ENCODE results near the gene CLDN5. TPM values are rescaled to one million over a fixed set of nuclear protein-coding genes. Genes with fewer than 3 reads are reported as not detected.
A peak's percentile ranks its signal among the peaks of the same experiment; 100 is the strongest.

The CLDN5 gene
- total and polyA plus RNA-seq, 7 experiments from 2014 or later, result 1.7 to 11.7 (median 4.4) TPM; not detected in 3

DNA sequence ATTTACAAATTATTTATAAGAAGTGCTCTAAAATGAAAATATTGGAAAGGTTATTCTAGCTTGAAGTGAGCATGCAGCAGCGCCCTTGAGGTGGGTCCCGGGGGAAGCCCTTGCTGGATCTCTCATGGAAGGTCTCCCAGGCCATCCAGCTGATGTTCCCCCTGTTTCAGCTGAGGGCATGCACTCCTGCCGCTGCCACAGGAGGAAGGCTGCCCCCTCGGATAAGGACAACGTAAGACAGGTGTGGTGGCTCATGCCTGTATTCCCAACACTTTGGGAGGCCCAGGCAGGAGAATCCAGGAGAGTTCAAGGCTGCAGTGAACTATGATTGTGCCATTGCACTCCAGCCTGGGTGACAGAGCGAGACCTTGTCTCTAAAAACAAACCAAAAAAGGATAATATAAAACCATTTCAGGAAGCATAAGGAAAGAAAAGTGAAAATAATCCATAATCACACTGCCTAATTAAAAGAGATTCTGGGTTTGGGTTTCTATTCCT is 29.5 kb downstream of the CLDN5 start:
- Histone ChIP-seq H3K9me3 (ENCODE audit: control insufficient read depth in 2 of 3, low read length in 3 of 3) (no peaks in the 10 kb centered on the region), H3K4me3 (ENCODE audit: low read length) (no peak overlapping the region), H3K27ac (ENCODE audit: low read depth, low read length) (no peak overlapping the region), H3K27me3 (ENCODE audit: control insufficient read depth in 2 of 2, insufficient read depth in 2 of 2, low read length in 2 of 2) (no peaks in the 10 kb centered on the region), H3K4me1 (ENCODE audit: control insufficient read depth in 2 of 2, insufficient read depth in 2 of 2, low read length in 2 of 2) (peaks cover 0 to 9% of the 10 kb centered on the region in 2 donors), H3K36me3 (ENCODE audit: control insufficient read depth in 2 of 3, insufficient read depth in 3 of 3, low read length in 3 of 3) (no peaks in the 10 kb centered on the region)
- Mint-ChIP-seq H3K9me3 (no peaks in the 10 kb centered on the region), H3K4me3 (no peak overlapping the region), H3K36me3 (peaks cover 0 to 9% (median 0%) of the 10 kb centered on the region in 5 donors), H3K27me3 (no peaks in the 10 kb centered on the region), H3K4me1 (peaks cover 4 to 20% (median 12%) of the 10 kb centered on the region in 7 donors), H3K27ac (peak overlapping the region in 2 of 9 donors; percentile 21 to 36)
- CTCF ChIA-PET, result interaction anchor here (1.6 kb wide), 1 partner anchor 135 kb away, joined by 12 read pairs; no protein-coding TSS in a partner anchor
- intact Hi-C loops (cut with micrococcal nuclease), result loop anchor here in 1 of 2 donors (5.0 kb wide), 1 partner anchor 223 kb away; no protein-coding TSS in a partner anchor
- POLR2A ChIA-PET, result interaction anchor here (0.6 to 1.7 kb wide), 3 partner anchors 15 to 135 kb away, joined by 3 to 4 read pairs (median 3); partner anchors contain the start of genes CDC45 and UFD1
- ATAC-seq (no peak), DNase-seq (no peak)

DNA sequence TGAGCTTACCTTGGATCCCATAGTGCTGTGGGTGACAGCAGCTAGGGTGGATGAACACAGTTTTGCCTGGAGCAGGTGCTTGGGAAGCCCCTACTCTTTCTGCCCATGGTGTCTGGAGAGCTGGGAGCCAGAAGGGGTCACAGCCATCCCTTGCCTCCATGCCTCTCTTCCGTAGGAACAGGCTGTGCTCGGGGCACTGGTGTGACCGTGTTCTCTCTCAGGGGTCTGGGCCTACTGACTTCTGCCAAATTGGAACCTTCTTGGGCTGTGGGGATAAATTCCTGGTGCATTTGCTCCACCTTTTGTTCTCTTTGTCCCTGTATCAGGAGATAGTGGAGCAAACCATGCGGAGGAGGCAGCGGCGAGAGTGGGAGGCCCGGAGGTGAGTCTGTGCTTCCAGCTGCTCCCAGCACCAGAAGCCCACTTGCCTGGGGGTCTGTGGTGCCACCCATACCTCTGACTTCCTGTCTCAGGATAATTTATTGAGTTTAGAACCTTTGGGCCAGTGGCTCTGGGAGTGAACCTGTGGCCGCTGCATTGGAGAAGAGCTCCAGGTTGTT is 30.1 kb downstream of the CLDN5 start:
- Histone ChIP-seq H3K9me3 (ENCODE audit: control insufficient read depth in 2 of 3, low read length in 3 of 3) (no peaks in the 10 kb centered on the region), H3K4me1 (ENCODE audit: control insufficient read depth in 2 of 2, insufficient read depth in 2 of 2, low read length in 2 of 2) (peaks cover 0 to 9% of the 10 kb centered on the region in 2 donors), H3K36me3 (ENCODE audit: control insufficient read depth in 2 of 3, insufficient read depth in 3 of 3, low read length in 3 of 3) (no peaks in the 10 kb centered on the region), H3K27ac (ENCODE audit: low read depth, low read length) (no peak overlapping the region), H3K27me3 (ENCODE audit: control insufficient read depth in 2 of 2, insufficient read depth in 2 of 2, low read length in 2 of 2) (no peaks in the 10 kb centered on the region), H3K4me3 (ENCODE audit: low read length) (no peak overlapping the region)
- no peak for ATAC-seq
- ChIA-PET CTCF (interaction anchor here (1.4 to 1.6 kb wide), 2 partner anchors 136 to 138 kb away, joined by 5 to 12 read pairs; no protein-coding TSS in a partner anchor), POLR2A (interaction anchor here (0.6 to 1.7 kb wide), 4 partner anchors 8 to 136 kb away, joined by 3 to 4 read pairs (median 3); partner anchors contain the start of genes CDC45 and UFD1)
- intact Hi-C loops (cut with micrococcal nuclease), result no loop called here
- H3K9me3 Mint-ChIP-seq, result no peaks in the 10 kb centered on the region
- H3K27me3 Mint-ChIP-seq, result no peaks in the 10 kb centered on the region
- peaks cover 4 to 25% (median 17%) of the 10 kb centered on the region in 7 donors for H3K4me1 Mint-ChIP-seq
- H3K27ac Mint-ChIP-seq, result peak overlapping the region in 1 of 9 donors; percentile 36
- DNase-seq, result no peak
- H3K36me3 Mint-ChIP-seq, result peaks cover 0 to 10% (median 0%) of the 10 kb centered on the region in 5 donors
- H3K4me3 Mint-ChIP-seq, result no peak overlapping the region

DNA sequence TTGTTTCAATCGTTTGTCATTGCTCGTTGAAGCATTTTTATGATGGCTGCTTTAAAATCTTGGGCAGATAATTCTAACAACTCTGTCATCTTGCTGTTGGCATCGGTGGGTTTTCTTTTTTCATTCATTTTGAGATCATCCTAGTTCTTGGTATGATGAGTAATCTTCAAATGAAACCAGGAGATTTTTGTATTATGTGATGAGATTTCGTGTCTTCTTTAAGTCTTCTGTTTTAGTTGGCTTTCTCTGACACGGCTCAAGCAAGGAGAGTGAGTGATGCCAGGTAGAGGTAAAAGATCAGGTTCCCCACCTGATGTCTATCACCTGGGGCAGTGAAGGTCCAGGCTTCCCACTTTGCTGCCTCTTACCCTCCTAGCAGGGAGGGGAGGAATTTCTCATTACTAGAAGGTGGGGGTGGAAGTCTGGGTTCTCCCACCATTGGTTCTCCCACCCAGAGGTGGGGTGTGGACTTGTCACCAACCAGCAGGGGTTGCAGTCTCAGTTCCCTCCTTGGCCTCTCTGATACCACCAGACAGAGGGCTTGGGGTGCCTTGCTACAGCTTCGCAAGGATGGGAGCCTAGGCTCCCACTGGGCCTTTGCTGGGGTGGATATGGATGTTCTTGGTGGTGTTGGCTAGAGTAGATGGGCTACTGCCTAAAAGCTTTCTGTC is 31.6 kb downstream of the CLDN5 start:
- ATAC-seq (no peak), DNase-seq (no peak)
- no peaks in the 10 kb centered on the region for H3K9me3 ChIP-seq (ENCODE audit: control insufficient read depth in 2 of 3, low read length in 3 of 3)
- H3K4me1 ChIP-seq (ENCODE audit: control insufficient read depth in 2 of 2, insufficient read depth in 2 of 2, low read length in 2 of 2), result peaks cover 0 to 9% of the 10 kb centered on the region in 2 donors
- H3K4me3 ChIP-seq (ENCODE audit: low read length), result no peak overlapping the region
- H3K27me3 ChIP-seq (ENCODE audit: control insufficient read depth in 2 of 2, insufficient read depth in 2 of 2, low read length in 2 of 2), result no peaks in the 10 kb centered on the region
- Mint-ChIP-seq H3K4me1 (peaks cover 4 to 25% (median 17%) of the 10 kb centered on the region in 7 donors), H3K9me3 (no peaks in the 10 kb centered on the region), H3K27ac (peak overlapping the region in 2 of 9 donors; percentile 17 to 31), H3K4me3 (no peak overlapping the region), H3K27me3 (no peaks in the 10 kb centered on the region), H3K36me3 (peaks cover 0 to 10% (median 0%) of the 10 kb centered on the region in 5 donors)
- ChIA-PET POLR2A (interaction anchor here (1.7 kb wide), 1 partner anchor 13 kb away, joined by 4 read pairs; the partner anchor contains the start of genes CDC45 and UFD1), CTCF (interaction anchor here (1.4 kb wide), 1 partner anchor 139 kb away, joined by 5 read pairs; no protein-coding TSS in a partner anchor)
- intact Hi-C loops (cut with micrococcal nuclease), result no loop called here
- H3K36me3 ChIP-seq (ENCODE audit: control insufficient read depth in 2 of 3, insufficient read depth in 3 of 3, low read length in 3 of 3), result no peaks in the 10 kb centered on the region
- no peak overlapping the region for H3K27ac ChIP-seq (ENCODE audit: low read depth, low read length)

DNA sequence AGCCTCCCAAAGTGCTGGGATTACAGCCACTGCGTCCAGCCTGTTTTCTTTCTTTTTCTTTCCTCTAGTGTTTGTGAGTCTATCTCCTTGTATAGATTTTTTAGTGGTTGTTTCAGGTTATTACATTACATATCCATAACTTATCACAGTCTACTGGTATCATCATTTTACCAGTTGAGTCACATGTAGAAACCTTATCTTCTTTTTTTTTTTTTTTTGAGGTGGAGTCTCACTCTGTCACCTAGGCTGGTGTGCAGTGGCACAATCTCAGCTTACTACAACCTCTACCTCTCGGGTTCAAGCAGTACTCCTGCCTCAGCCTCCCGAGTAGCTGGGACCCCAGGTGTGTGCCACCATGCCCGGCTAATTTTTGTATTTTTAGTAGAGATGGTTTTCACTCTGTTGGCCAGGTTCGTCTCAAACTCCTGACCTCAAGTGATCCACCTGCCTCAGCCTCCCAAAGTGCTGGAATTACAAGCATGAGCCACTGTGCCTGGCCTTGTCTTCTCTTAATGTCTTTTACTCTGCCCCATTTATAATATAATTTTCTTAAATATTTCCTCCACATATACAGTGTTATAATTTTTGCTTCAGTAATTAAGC is 33.5 kb downstream of the CLDN5 start:
- POLR2A ChIA-PET, result interaction anchor here (1.1 kb wide), 1 partner anchor 108 kb away, joined by 3 read pairs; no protein-coding TSS in a partner anchor
- Mint-ChIP-seq H3K9me3 (no peaks in the 10 kb centered on the region), H3K27me3 (no peaks in the 10 kb centered on the region), H3K4me3 (no peak overlapping the region), H3K36me3 (peaks cover 0 to 7% (median 0%) of the 10 kb centered on the region in 5 donors), H3K4me1 (peaks cover under 1 to 19% (median 12%) of the 10 kb centered on the region in 7 donors), H3K27ac (no peak overlapping the region)
- DNase-seq (no peak), ATAC-seq (no peak)
- Histone ChIP-seq H3K27me3 (ENCODE audit: control insufficient read depth in 2 of 2, insufficient read depth in 2 of 2, low read length in 2 of 2) (no peaks in the 10 kb centered on the region), H3K4me1 (ENCODE audit: control insufficient read depth in 2 of 2, insufficient read depth in 2 of 2, low read length in 2 of 2) (peaks cover 0 to 6% of the 10 kb centered on the region in 2 donors), H3K36me3 (ENCODE audit: control insufficient read depth in 2 of 3, insufficient read depth in 3 of 3, low read length in 3 of 3) (no peaks in the 10 kb centered on the region), H3K9me3 (ENCODE audit: control insufficient read depth in 2 of 3, low read length in 3 of 3) (no peaks in the 10 kb centered on the region), H3K27ac (ENCODE audit: low read depth, low read length) (no peak overlapping the region), H3K4me3 (ENCODE audit: low read length) (no peak overlapping the region)
- intact Hi-C loops (cut with micrococcal nuclease), result no loop called here
- CTCF ChIA-PET, result interaction anchor here (0.8 to 1.8 kb wide), 2 partner anchors 8 to 139 kb away, joined by 4 to 7 read pairs; no protein-coding TSS in a partner anchor

DNA sequence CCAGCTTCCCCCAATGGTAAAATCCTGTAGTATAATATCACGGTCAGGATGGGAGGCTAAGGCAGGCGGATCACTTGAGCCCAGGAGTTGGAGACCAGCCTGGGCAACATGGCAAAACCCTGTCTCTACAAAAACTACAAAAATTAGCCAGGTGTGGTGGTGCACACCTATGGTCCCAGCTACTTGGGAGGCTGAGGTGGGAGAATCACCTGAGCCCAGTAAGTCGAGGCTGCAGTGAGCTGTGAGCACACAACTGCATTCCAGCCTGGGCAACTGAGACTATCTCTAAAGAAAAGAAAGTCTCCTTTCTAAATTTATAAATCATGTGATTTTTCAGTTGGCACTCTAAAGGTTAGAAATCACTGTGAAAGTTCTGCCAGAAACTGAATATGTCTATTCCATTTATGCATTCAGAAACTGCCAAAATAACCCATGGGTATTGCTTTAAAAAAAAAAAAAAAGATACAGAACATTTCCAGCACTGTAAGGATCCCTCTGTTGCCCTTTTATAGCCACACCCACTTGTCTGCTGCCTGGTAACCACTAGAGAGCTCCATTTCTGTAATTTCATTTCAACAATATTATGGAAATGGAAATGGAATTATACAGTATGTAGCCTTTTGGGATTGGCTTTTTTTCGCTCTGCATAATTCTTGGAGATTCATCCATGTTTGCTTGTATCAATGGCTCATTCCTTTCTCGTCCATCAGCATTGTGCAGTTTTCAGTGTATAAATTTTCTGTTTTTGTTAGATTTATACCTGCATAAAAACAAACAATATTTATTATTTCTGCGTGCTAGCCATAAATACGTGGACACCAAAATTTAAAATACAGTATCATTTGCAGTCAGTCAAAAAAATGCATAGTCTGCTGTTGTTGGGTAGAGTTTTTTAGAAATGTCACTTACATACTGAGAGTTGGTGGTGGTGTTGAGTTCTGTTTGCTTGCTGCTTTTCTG is 35.0 kb downstream of the CLDN5 start:
- no peak overlapping the region for H3K4me3 ChIP-seq (ENCODE audit: low read length)
- H3K9me3 ChIP-seq (ENCODE audit: control insufficient read depth in 2 of 3, low read length in 3 of 3), result no peaks in the 10 kb centered on the region
- Mint-ChIP-seq H3K36me3 (peaks cover 0 to 9% (median 0%) of the 10 kb centered on the region in 5 donors), H3K4me1 (peaks cover 0 to 15% (median 0%) of the 10 kb centered on the region in 7 donors), H3K9me3 (peaks cover 0 to 3% (median 0%) of the 10 kb centered on the region in 11 donors), H3K27me3 (no peaks in the 10 kb centered on the region), H3K27ac (peak overlapping the region in 2 of 9 donors; percentile 24 to 25), H3K4me3 (no peak overlapping the region)
- H3K4me1 ChIP-seq (ENCODE audit: control insufficient read depth in 2 of 2, insufficient read depth in 2 of 2, low read length in 2 of 2), result no peaks in the 10 kb centered on the region
- H3K27ac ChIP-seq (ENCODE audit: low read depth, low read length), result no peak overlapping the region
- ATAC-seq, result no peak
- intact Hi-C loops (cut with micrococcal nuclease), result no loop called here
- ChIA-PET POLR2A (interaction anchor here (0.6 to 0.7 kb wide), 2 partner anchors 9 to 105 kb away, joined by 3 read pairs; partner anchors contain the start of gene CDC45), CTCF (interaction anchor here (1.8 kb wide), 1 partner anchor 141 kb away, joined by 7 read pairs; no protein-coding TSS in a partner anchor)
- no peaks in the 10 kb centered on the region for H3K27me3 ChIP-seq (ENCODE audit: control insufficient read depth in 2 of 2, insufficient read depth in 2 of 2, low read length in 2 of 2)
- no peaks in the 10 kb centered on the region for H3K36me3 ChIP-seq (ENCODE audit: control insufficient read depth in 2 of 3, insufficient read depth in 3 of 3, low read length in 3 of 3)
- peak in 2 of 9 donors; percentile 22 to 31 for DNase-seq
